Peyer's patch (tissue), 4 donors: ENCODE measurements around the gene COL5A2.

ENCODE experiments used
- POLR2A ChIP-seq, 2 donors: fragments of 450-650 bp; IDR thresholded peaks; one replicate each; pipeline ENCODE4 v1.5.1; 2017; ENCODE audit warnings: antibody characterized with exemption in 2 of 2, mild to moderate bottlenecking in 2 of 2, moderate library complexity in 2 of 2
- TF ChIP-seq, protein P1 (sequence below), 6 experiments: fragments of 450-650 bp in 4 of 6; fragments of 200-600 bp in 2 of 6; sonication (generic) in 1 of 6; IDR thresholded peaks; one replicate each; pipeline ENCODE4 v1.5.1; 2017 to 2019; ENCODE audit warnings: antibody characterized with exemption in 6 of 6, mild to moderate bottlenecking in 3 of 6, moderate library complexity in 1 of 6

DNA sequence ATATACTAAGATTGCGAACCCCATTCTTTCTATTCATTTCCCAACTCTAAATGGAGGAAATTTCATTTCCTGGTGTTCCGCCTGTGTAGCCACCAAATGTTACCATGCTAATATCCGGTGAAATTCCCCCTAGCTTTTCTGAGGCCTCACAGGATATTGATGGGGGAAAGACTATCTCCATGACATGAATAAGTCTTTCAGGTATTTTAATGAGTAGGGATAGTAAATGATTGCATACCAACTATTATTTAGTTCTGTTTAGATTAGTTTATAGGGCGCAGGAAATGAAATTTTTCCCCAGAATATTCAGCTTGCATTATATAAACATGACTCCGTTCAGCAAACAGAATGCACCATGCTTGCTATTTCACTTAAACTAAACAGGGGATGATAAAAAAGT, 55.4 kb downstream of the COL5A2 start:
- TF ChIP-seq, protein P1, sequence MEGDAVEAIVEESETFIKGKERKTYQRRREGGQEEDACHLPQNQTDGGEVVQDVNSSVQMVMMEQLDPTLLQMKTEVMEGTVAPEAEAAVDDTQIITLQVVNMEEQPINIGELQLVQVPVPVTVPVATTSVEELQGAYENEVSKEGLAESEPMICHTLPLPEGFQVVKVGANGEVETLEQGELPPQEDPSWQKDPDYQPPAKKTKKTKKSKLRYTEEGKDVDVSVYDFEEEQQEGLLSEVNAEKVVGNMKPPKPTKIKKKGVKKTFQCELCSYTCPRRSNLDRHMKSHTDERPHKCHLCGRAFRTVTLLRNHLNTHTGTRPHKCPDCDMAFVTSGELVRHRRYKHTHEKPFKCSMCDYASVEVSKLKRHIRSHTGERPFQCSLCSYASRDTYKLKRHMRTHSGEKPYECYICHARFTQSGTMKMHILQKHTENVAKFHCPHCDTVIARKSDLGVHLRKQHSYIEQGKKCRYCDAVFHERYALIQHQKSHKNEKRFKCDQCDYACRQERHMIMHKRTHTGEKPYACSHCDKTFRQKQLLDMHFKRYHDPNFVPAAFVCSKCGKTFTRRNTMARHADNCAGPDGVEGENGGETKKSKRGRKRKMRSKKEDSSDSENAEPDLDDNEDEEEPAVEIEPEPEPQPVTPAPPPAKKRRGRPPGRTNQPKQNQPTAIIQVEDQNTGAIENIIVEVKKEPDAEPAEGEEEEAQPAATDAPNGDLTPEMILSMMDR (IDR thresholded peaks at IDR 0.05): no peak
- TF ChIP-seq POLR2A (IDR thresholded peaks at IDR 0.05): no peak
